OCI-LY1 (cell line): ENCODE measurements around the gene NFKBIB.

Experiments
- H2AFZ ChIP-seq: fragments of 200-600 bp; sonication (generic), shearing (Covaris generic); 2 replicates; pipeline ENCODE4 v1.6.0; 2014; ENCODE audit warnings: antibody characterized with exemption, mild to moderate bottlenecking, low read length
- H3F3A ChIP-seq: fragments of 200-600 bp; sonication (generic), shearing (Covaris generic); 2 replicates; pipeline ENCODE4 v1.6.0; 2014; ENCODE audit warnings: mild to moderate bottlenecking, antibody characterized with exemption, low read length, moderate library complexity; ENCODE audit not compliant: insufficient read depth
- H3K27ac ChIP-seq: fragments of 200-600 bp; sonication (generic); 2 replicates; pipeline ENCODE4 v1.5.1; 2014; ENCODE audit warnings: low read length, mixed run types, mild to moderate bottlenecking, low read depth; ENCODE audit not compliant: poor library complexity, severe bottlenecking
- H3K27me3 ChIP-seq: fragments of 200-600 bp; sonication (generic); 2 replicates; pipeline ENCODE4 v1.6.0; 2014; ENCODE audit warnings: antibody characterized with exemption, mild to moderate bottlenecking, low read length, moderate library complexity; ENCODE audit not compliant: insufficient read depth
- H3K36me3 ChIP-seq: fragments of 200-600 bp; sonication (generic); 2 replicates; pipeline ENCODE4 v1.6.1; 2014; ENCODE audit warnings: mild to moderate bottlenecking, antibody characterized with exemption, low read length, moderate library complexity, mixed read lengths; ENCODE audit not compliant: insufficient read depth
- H3K4me1 ChIP-seq: fragments of 200-600 bp; sonication (generic); 2 replicates; pipeline ENCODE4 v1.5.1; 2014; ENCODE audit warnings: mild to moderate bottlenecking, low read length, moderate library complexity; ENCODE audit not compliant: insufficient read depth, severe bottlenecking
- H3K4me2 ChIP-seq: fragments of 200-600 bp; sonication (generic), shearing (Covaris generic); 2 replicates; pipeline ENCODE4 v1.6.1; 2014; ENCODE audit warnings: low read length
- H3K4me3 ChIP-seq: fragments of 200-600 bp; sonication (generic); 2 replicates; pipeline ENCODE4 v1.5.1; 2014; ENCODE audit warnings: low read length, low read depth, mild to moderate bottlenecking, mixed read lengths; ENCODE audit not compliant: poor library complexity, severe bottlenecking
- H3K79me2 ChIP-seq: fragments of 200-600 bp; shearing (Covaris generic); 2 replicates; pipeline ENCODE4 v1.6.1; 2016; ENCODE audit warnings: mixed run types, low read length, mixed read lengths; ENCODE audit not compliant: insufficient read depth
- H3K9ac ChIP-seq: fragments of 200-600 bp; sonication (generic), shearing (Covaris generic); 2 replicates; pipeline ENCODE4 v1.6.1; 2014; ENCODE audit warnings: mild to moderate bottlenecking, low read length, mixed read lengths
- H3K9me2 ChIP-seq: fragments of 200-600 bp; sonication (generic), shearing (Covaris generic); 2 replicates; pipeline ENCODE4 v1.6.1; 2014; ENCODE audit warnings: low read depth, mild to moderate bottlenecking, low read length, mixed read lengths
- H3K9me3 ChIP-seq: fragments of 200-600 bp; shearing (Covaris generic); 2 replicates; pipeline ENCODE4 v1.6.1; 2014; ENCODE audit warnings: low read length, mixed read lengths
- H4K20me1 ChIP-seq: fragments of 200-600 bp; sonication (generic), shearing (Covaris generic); 2 replicates; pipeline ENCODE4 v1.6.0; 2016; ENCODE audit warnings: mild to moderate bottlenecking, low read length; ENCODE audit not compliant: insufficient read depth
- CTCF ChIP-seq: fragments of 200-600 bp; sonication (generic), shearing (Covaris generic); IDR thresholded peaks from 2 replicates; pipeline ENCODE4 v1.5.1; 2017; ENCODE audit warnings: mild to moderate bottlenecking, antibody characterized with exemption, low read length, moderate library complexity, mixed read lengths
- EZH2 ChIP-seq: fragments of 200-600 bp; sonication (generic), shearing (Covaris generic); IDR thresholded peaks from 2 replicates; pipeline ENCODE4 v1.8.0; 2017; ENCODE audit warnings: borderline replicate concordance, mixed run types, mild to moderate bottlenecking, antibody characterized with exemption, low read length, moderate library complexity, mixed read lengths

NFKBIB gene

GRCh38 chr19:38956264-38956663 is 56.5 kb downstream of the NFKBIB start:
- H3K27ac ChIP-seq, result no peak overlapping the region

GRCh38 chr19:38958301-38958700 is 58.5 kb downstream of the NFKBIB start:
- Histone ChIP-seq H3K4me2 (no peak overlapping the region), H3K9me3 (no peaks in the 10 kb centered on the region), H3K27ac (no peak overlapping the region), H2AFZ (no peak overlapping the region), H3K4me3 (no peak overlapping the region), H3K4me1 (no peaks in the 10 kb centered on the region), H3K9ac (no peak overlapping the region), H3K79me2 (no peaks in the 10 kb centered on the region), H4K20me1 (no peaks in the 10 kb centered on the region), H3K27me3 (0 out of 2 replicates have a peak, but pooled peaks cover 6% of the 10 kb centered on the region), H3F3A (no peaks in the 10 kb centered on the region), H3K9me2 (no peaks in the 10 kb centered on the region), H3K36me3 (no peaks in the 10 kb centered on the region)
- TF ChIP-seq CTCF (no peak), EZH2 (no peak)

More at GRCh38 chr19:38956264-38956663, 56.5 kb downstream of the NFKBIB start:
- Histone ChIP-seq H3K36me3 (no peaks in the 10 kb centered on the region), H2AFZ (no peak overlapping the region), H4K20me1 (no peaks in the 10 kb centered on the region), H3F3A (no peaks in the 10 kb centered on the region), H3K27me3 (0 out of 2 replicates have a peak, but pooled peaks cover 6% of the 10 kb centered on the region), H3K9ac (no peak overlapping the region), H3K9me2 (no peaks in the 10 kb centered on the region), H3K9me3 (no peaks in the 10 kb centered on the region), H3K4me2 (no peak overlapping the region), H3K4me3 (no peak overlapping the region), H3K4me1 (no peaks in the 10 kb centered on the region), H3K79me2 (no peaks in the 10 kb centered on the region)
- no peak for TF ChIP-seq EZH2
- TF ChIP-seq CTCF, result no peak
